Skeletal muscle satellite cell (primary cell): ENCODE measurements around the gene GPX1. TPM values are rescaled to one million over a fixed set of nuclear protein-coding genes. Genes with fewer than 3 reads are reported as not detected.
A peak's percentile ranks its signal among the peaks of the same experiment; 100 is the strongest.
"Not testable (repeated sequence)": the region's sequence is repeated elsewhere in the genome, so short reads cannot be mapped to it uniquely, and the experiment has no call there.

Source experiments
- H3K27me3 ChIP-seq: 2 replicates; pipeline ENCODE4 v1.7.0; 2013; ENCODE audit warnings: low read length; ENCODE audit not compliant: control insufficient read depth, insufficient read depth
- H3K36me3 ChIP-seq: 2 replicates; pipeline ENCODE4 v1.7.0; 2013; ENCODE audit warnings: mild to moderate bottlenecking, control low read depth, low read length; ENCODE audit not compliant: insufficient read depth
- H3K4me1 ChIP-seq: 2 replicates; pipeline ENCODE4 v1.7.0; 2013; ENCODE audit warnings: low read length; ENCODE audit not compliant: control insufficient read depth, insufficient read depth
- H3K4me2 ChIP-seq: 2 replicates; pipeline ENCODE4 v1.7.0; 2013; ENCODE audit warnings: mild to moderate bottlenecking, low read length
- H3K4me3 ChIP-seq: 2 replicates; pipeline ENCODE4 v1.7.0; 2013; ENCODE audit warnings: low read length
- H3K9ac ChIP-seq: 2 replicates; pipeline ENCODE4 v1.7.0; 2013; ENCODE audit warnings: mild to moderate bottlenecking, low read depth, low read length, moderate library complexity
- H3K9me3 ChIP-seq: replicated peaks from 2 replicates; pipeline ENCODE4 v1.7.0; 2013; ENCODE audit warnings: mild to moderate bottlenecking, control low read depth, low read length
- total RNA-seq: library from RNA; depleted of rRNA; stranded (reverse); fragments of >200 nt; gene quantifications from 2 replicates; pipeline ENCODE4 v1.2.3, GENCODE V29; 2012; rRNA removed

Gene GPX1
- total RNA-seq: 205 and 329 TPM in 2 replicates

DNA sequence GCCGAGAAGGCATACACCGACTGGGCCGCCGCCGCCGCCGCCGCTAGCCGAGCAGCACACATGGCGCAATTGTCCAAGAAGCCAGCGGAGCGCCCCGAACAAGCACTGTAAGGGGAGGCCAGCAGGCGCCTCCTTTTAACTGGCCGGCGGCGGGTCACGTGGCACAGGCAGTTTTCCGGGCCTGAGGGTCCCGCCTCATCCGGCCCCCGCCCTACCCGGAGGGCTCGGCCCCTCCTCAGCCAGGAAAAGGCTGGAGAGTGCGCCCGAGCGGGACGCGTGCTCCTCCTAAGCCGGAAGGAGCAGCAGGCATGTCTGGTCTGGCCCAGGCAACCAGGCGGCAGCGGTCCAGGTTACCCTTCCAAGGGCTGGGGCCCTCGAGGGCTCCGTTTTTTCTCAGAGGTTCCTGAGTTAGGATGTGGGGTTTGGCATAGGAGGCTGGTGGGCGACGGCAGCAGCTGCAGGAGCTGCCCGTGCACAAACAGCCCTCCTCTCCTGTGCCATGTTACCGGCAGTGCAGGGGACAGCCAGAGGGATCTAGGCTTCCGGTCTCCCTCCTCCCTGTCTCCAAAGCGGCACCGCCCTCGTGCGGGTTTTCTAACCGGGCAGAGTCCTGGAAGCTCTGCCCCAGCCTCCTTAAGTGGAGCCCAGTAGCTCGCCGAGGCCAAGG is at the start of gene GPX1:
Gene GPX1, minus strand, starts transcription at position 137 of the 667 bp plus-strand sequence. Its CDS starts 75 bp downstream, at position 62.
- Histone ChIP-seq H3K36me3 (peaks cover 60% of the 10 kb centered on the region), H3K27me3 (no peaks in the 10 kb centered on the region), H3K4me3 (peak within 1 kb of the TSS; percentile 68), H3K9ac (peak within 1 kb of the TSS; percentile 66), H3K9me3 (no peaks in the 10 kb centered on the region), H3K4me2 (peak within 1 kb of the TSS; percentile 78), H3K4me1 (peaks cover 46% of the 10 kb centered on the region)

DNA sequence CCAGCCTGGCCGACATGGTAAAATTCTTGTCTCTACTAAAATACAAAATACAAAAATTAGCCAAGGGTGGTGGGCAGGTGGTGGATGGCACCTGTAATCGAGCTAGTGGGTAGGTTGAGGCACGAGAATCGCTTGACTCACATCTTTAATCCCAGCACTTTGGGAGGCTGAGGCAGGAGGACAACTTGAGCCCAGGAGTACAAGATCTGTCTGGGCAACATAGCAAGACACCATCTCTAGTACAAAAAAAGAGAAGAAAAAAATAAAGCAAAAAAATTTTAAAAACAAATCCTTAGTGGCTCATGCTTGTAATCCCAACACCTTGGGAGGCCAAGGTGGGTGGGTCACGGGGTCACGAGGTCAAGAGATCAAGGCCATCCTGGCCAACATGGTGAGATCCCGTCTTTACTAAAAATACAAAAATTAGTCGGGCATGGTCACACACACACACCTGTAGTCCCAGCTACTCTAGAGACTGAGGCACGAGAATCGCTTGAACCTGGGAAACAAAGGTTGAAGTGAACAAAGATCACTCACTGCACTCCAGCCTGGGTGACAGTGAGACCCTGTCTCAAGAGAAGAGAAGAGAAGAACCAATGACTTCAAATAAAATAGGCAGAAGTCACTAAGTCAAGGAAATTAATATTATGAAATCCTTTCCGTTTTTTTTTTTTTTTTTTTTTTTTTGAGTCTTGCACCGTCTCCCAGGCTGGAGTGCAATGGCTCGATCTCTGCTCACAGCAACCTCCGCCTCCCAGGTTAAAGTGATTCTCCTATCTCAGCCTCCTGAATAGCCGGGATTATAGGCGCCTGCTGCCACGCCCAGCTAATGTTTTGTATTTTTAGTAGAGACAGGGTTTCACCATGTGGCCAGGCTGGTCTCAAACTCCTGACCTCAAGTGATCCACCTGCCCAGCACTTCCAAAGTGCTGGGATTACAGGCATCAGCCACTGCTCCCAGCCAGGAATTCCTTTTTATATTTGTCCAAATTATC is 48.7 kb upstream of the GPX1 start:
- no peaks in the 10 kb centered on the region for H3K27me3 ChIP-seq
- no peaks in the 10 kb centered on the region for H3K9me3 ChIP-seq
- H3K4me1 ChIP-seq: peaks cover 41% of the 10 kb centered on the region
- peak overlapping the region; percentile 51 for H3K4me2 ChIP-seq
- H3K4me3 ChIP-seq: no peak overlapping the region
- H3K36me3 ChIP-seq: peaks cover 5% of the 10 kb centered on the region
- no peak overlapping the region for H3K9ac ChIP-seq

DNA sequence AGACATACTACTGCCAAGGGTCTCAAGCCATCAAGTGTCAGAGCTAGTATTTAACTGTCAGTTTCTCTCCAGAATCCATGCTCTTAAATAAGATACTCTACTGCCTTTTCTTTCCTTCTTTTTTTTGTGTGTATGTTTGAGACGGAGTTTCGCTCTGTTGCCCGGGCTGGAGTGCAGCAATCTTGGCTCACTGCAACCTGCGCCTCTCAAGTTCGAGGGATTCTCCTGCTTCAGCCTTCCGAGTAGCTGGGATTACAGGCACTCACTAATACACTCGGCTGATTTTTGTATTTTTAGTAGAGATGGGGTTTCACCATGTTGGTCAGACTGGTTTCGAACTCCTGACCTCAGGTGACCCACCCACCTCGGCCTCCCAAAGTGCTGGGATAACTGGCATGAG is 47.4 kb upstream of the GPX1 start:
- not testable (repeated sequence) for H3K9ac ChIP-seq, H3K4me3 ChIP-seq, H3K27me3 ChIP-seq, H3K9me3 ChIP-seq
- Histone ChIP-seq H3K4me2 (peak overlapping the region; percentile 51), H3K4me1 (peaks cover 41% of the 10 kb centered on the region), H3K36me3 (peaks cover 14% of the 10 kb centered on the region)

DNA sequence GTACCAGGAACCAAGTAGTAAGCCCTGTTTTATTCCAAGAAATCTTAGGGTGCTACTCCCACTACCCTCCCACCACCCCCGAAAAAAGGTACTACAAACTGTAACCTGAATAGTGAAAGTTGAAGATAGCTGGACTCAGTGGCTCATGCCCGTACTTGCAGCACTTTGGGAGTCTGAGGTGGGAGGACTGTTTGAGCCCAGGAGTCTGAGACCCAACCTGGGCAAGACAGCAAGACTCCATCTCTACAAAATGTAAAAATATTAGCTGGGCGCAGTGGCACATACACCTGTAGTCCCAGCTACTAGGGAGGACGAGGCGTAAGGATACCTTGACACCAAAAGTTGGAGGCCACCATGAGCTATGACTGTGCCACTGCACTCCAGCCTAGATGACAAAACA is 45.7 kb upstream of the GPX1 start:
- no peaks in the 10 kb centered on the region for H3K9me3 ChIP-seq
- H3K4me3 ChIP-seq: no peak overlapping the region
- peaks cover 37% of the 10 kb centered on the region for H3K4me1 ChIP-seq
- no peaks in the 10 kb centered on the region for H3K27me3 ChIP-seq
- H3K36me3 ChIP-seq: peaks cover 17% of the 10 kb centered on the region
- H3K4me2 ChIP-seq: no peak overlapping the region
- no peak overlapping the region for H3K9ac ChIP-seq

DNA sequence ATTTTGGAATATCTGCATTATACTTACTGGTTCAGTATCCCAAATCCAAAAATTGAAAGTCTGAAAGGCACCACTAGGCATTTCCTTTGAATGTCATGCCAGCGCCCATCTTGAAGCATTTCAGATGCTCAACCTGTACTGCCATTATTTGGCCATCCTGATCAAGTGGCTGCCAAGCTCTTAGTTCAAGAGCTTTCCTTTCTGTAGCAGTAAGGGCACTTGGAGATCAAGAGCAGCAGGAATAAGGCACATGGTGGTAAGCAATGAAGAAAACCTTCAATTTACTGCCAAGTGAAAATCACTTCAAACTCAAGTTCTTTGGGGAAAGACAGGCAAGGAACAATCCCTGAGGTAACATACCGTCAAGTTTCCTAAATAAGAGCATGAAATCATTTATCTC is 43.6 kb upstream of the GPX1 start:
- Histone ChIP-seq H3K9ac (no peak overlapping the region), H3K27me3 (no peaks in the 10 kb centered on the region), H3K36me3 (peaks cover 22% of the 10 kb centered on the region), H3K9me3 (no peaks in the 10 kb centered on the region), H3K4me1 (peaks cover 27% of the 10 kb centered on the region), H3K4me2 (no peak overlapping the region), H3K4me3 (no peak overlapping the region)

DNA sequence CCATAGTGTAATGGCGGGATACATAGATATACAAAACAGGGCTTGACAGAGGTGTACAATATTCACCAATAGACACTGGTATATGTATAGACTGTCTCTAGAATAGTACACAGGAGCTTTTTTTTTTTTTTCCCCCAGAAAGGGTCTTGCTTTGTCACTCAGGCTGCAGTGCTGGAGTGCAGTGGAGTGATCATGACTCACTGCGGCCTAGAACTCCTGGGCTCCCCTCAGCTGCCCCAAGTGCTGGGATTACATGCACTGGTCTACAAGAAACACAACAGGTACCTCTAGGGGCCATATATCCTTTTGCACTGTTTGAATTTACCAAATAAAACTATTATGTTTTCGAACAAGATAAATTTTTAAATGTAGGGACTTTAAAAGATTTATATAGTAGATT is 41.3 kb upstream of the GPX1 start:
- H3K4me1 ChIP-seq: peaks cover 12% of the 10 kb centered on the region
- no peak overlapping the region for H3K4me3 ChIP-seq
- peaks cover 38% of the 10 kb centered on the region for H3K36me3 ChIP-seq
- H3K4me2 ChIP-seq: no peak overlapping the region
- H3K27me3 ChIP-seq: no peaks in the 10 kb centered on the region
- H3K9me3 ChIP-seq: no peaks in the 10 kb centered on the region
- H3K9ac ChIP-seq: no peak overlapping the region

DNA sequence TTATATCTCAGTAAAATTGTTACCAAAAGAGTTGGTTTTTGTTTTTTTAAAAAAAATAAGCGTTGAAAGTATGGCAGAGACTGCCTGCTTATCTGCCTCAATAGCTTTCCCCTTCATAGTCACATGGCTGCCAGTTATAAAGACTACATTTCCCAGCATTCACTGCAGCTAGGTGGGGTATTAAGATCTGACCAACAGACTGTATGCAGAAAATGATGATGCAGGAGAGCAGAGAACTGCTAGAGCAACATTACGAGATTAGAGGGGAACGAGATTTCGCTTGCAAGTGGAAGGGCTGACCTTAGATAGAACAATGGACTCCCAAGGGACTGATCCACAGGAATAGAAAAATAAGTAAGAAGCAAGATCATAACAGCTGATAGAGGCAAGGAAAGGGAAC is 39.3 kb upstream of the GPX1 start:
- no peak overlapping the region for H3K4me3 ChIP-seq
- H3K9ac ChIP-seq: no peak overlapping the region
- H3K36me3 ChIP-seq: peaks cover 42% of the 10 kb centered on the region
- no peak overlapping the region for H3K4me2 ChIP-seq
- H3K4me1 ChIP-seq: peaks cover 7% of the 10 kb centered on the region
- H3K27me3 ChIP-seq: no peaks in the 10 kb centered on the region
- no peaks in the 10 kb centered on the region for H3K9me3 ChIP-seq

DNA sequence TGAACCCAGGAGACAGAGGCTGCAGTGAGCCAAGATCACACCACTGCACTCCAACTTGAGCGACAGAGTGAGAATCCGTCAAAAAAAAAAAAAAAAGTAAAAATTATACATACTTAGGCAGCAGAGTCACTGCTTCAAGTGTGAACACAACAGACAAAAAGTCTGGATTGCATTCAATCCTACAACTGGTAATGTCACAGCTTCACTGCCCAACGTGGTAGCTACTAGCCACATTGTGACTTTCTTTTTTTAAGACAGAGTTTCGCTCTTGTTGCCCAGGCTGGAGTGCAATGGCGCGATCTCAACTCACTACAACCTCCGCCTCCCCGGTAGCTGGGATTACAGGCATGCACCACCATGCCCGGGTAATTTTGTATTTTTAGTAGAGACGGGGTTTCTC is 33.2 kb upstream of the GPX1 start:
- peaks cover 35% of the 10 kb centered on the region for H3K36me3 ChIP-seq
- H3K9ac ChIP-seq, H3K27me3 ChIP-seq, H3K9me3 ChIP-seq, H3K4me2 ChIP-seq, H3K4me3 ChIP-seq: not testable (repeated sequence)
- H3K4me1 ChIP-seq: peaks cover 14% of the 10 kb centered on the region

DNA sequence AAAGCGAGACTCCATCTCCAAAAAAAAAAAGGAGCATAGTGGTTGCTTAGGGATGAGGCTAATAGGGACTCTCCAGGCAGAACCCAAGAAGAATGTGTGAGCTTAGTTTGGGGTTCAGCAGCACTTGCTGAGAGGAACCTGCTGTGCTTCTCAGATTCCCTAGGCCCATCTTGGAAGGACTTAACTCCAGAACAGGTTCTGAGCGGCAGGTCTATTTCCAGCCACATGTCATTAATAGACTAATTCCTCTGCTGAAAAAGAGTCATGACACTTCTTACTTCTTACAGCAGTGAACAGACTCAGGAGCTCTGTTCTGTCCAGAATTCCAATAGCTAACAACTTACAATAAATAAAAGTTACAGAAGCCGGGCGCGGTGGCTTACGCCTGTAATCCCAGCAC is 31.1 kb upstream of the GPX1 start:
- H3K4me1 ChIP-seq: peaks cover 14% of the 10 kb centered on the region
- H3K9ac ChIP-seq: no peak overlapping the region
- H3K27me3 ChIP-seq: no peaks in the 10 kb centered on the region
- no peak overlapping the region for H3K4me2 ChIP-seq
- H3K9me3 ChIP-seq: no peaks in the 10 kb centered on the region
- H3K36me3 ChIP-seq: peaks cover 24% of the 10 kb centered on the region
- no peak overlapping the region for H3K4me3 ChIP-seq

DNA sequence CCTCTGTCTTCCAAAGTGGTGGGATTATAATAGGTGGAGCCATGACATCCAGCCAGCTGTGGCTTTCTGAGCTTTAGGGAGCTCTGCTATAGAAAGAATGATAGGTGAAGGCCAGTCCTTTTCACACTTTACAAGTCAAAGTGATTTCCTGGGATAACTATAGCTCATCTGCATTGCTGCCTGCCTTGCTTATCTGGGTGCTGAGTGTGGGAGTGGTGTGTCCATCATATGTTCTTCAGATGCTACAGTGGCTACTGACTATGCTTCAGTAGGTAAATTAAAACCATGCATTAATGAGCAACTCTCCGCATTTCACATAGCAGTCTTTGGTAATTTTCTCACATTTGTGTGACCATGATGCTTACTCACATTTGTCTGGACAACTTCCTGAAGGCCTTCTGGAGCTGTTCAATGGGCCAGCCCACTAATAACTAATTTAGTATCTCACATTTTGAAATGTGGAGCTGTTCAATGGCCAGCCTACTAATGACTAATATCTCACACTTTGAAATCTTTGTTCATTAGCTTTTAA is 30.2 kb upstream of the GPX1 start:
- no peaks in the 10 kb centered on the region for H3K27me3 ChIP-seq
- H3K4me1 ChIP-seq: peaks cover 14% of the 10 kb centered on the region
- H3K36me3 ChIP-seq: peaks cover 20% of the 10 kb centered on the region
- no peak overlapping the region for H3K4me2 ChIP-seq
- no peaks in the 10 kb centered on the region for H3K9me3 ChIP-seq
- no peak overlapping the region for H3K9ac ChIP-seq
- no peak overlapping the region for H3K4me3 ChIP-seq

DNA sequence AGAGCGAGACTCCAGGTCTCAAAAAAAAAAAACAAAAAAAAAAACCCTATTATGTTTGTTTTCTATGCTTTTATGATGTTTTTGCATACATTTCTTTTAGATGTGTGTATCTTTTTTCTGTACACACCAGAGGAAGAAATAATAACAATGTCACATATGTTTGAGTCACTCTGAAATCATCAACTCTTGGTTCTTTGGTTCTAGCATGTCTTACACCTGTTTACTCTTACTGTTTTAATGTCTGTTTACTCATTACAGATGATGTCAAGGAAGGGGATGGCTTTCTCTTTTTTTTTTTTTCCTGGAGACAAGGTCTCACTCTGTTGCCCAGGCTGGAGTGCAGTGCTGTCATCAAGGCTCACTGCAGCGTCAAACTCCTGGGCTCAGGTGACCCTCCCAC is 29.6 kb upstream of the GPX1 start:
- peaks cover 20% of the 10 kb centered on the region for H3K36me3 ChIP-seq
- no peak overlapping the region for H3K4me3 ChIP-seq
- H3K4me2 ChIP-seq: no peak overlapping the region
- no peak overlapping the region for H3K9ac ChIP-seq
- H3K9me3 ChIP-seq: no peaks in the 10 kb centered on the region
- peaks cover 14% of the 10 kb centered on the region for H3K4me1 ChIP-seq
- H3K27me3 ChIP-seq: no peaks in the 10 kb centered on the region
